DND-41 (cell line): Measurements from ENCODE around the gene HS3ST3B1.

Experiments used
- ATAC-seq: fragments of 200-7000 bp; cut with Tn5 transposase; 3 replicates; pipeline ENCODE4 v1.9.1; 2021; ENCODE audit warnings: low read depth; ENCODE audit not compliant: insufficient read depth
- DNase-seq: peaks from one replicate; pipeline ENCODE4 v3.0.0-alpha.2; 2020
- H2AFZ ChIP-seq: 2 replicates; pipeline ENCODE4 v1.6.0; 2012; ENCODE audit warnings: low read depth, low read length
- H3K27ac ChIP-seq: 2 replicates; pipeline ENCODE4 v1.5.1; 2012; ENCODE audit warnings: low read length, inconsistent platforms
- H3K27me3 ChIP-seq: fragments of 200-600 bp; sonication (generic); 2 replicates; pipeline ENCODE4 v1.6.0; 2012; ENCODE audit warnings: low read length, mild to moderate bottlenecking, inconsistent platforms; ENCODE audit not compliant: insufficient read depth, poor library complexity
- H3K36me3 ChIP-seq: 2 replicates; pipeline ENCODE4 v1.5.1; 2012; ENCODE audit warnings: low read length, inconsistent platforms; ENCODE audit not compliant: insufficient read depth
- H3K4me1 ChIP-seq: 2 replicates; pipeline ENCODE4 v1.5.1; 2012; ENCODE audit warnings: mild to moderate bottlenecking, low read length; ENCODE audit not compliant: insufficient read depth
- H3K4me2 ChIP-seq: 2 replicates; pipeline ENCODE4 v1.6.0; 2012; ENCODE audit warnings: mild to moderate bottlenecking, moderate library complexity, low read length, inconsistent platforms; ENCODE audit not compliant: insufficient read depth
- H3K4me3 ChIP-seq, 2 experiments: fragments of 200-600 bp in 1 of 2; shearing (Covaris generic) in 1 of 2; 2 replicates each; pipeline ENCODE4 v1.5.1; 2012 to 2016; ENCODE audit warnings: inconsistent platforms in 2 of 2, low read length in 2 of 2, mild to moderate bottlenecking in 2 of 2, low read depth in 1 of 2, moderate library complexity in 1 of 2
- H3K79me2 ChIP-seq: 2 replicates; pipeline ENCODE4 v1.6.0; 2012; ENCODE audit warnings: low read length, inconsistent platforms; ENCODE audit not compliant: insufficient read depth
- H3K9ac ChIP-seq: 2 replicates; pipeline ENCODE4 v1.6.0; 2012; ENCODE audit warnings: low read depth, mild to moderate bottlenecking, inconsistent platforms, low read length, moderate library complexity
- H3K9me3 ChIP-seq: 2 replicates; pipeline ENCODE4 v1.5.1; 2012; ENCODE audit warnings: low read length, moderate library complexity, mild to moderate bottlenecking, inconsistent platforms; ENCODE audit not compliant: insufficient read depth, severe bottlenecking
- H4K20me1 ChIP-seq: 2 replicates; pipeline ENCODE4 v1.6.0; 2012; ENCODE audit warnings: low read length; ENCODE audit not compliant: insufficient read depth
- EZH2 ChIP-seq: IDR thresholded peaks from 3 replicates; pipeline ENCODE4 v1.6.1; 2012; ENCODE audit warnings: borderline replicate concordance, low read depth, mild to moderate bottlenecking, moderate library complexity, low read length, inconsistent platforms; ENCODE audit not compliant: severe bottlenecking
- TF ChIP-seq, protein P1 (sequence below): IDR thresholded peaks from 2 replicates; pipeline ENCODE4 v1.5.1; 2012; ENCODE audit warnings: borderline replicate concordance, low read length, moderate library complexity, mild to moderate bottlenecking; ENCODE audit not compliant: poor library complexity, severe bottlenecking; ENCODE audit errors: extremely low read depth

HS3ST3B1 gene

GRCh38 chr17:14303343-14304221, 2.7 kb downstream of the HS3ST3B1 start:
- Histone ChIP-seq H3K9me3 (no peaks in the 10 kb centered on the region), H3K4me1 (peaks cover 52% of the 10 kb centered on the region), H3K36me3 (peaks cover 5% of the 10 kb centered on the region; the same call in 1 of the 2 replicates), H3K79me2 (peaks cover 76% of the 10 kb centered on the region), H3K9ac (peak overlapping the region; percentile 83), H3K4me3 (peak overlapping the region; percentile 50 to 70; a peak in 3 of 4 replicates), H3K4me2 (peak overlapping the region; percentile 77), H3K27me3 (peaks cover 17% of the 10 kb centered on the region), H2AFZ (no peak overlapping the region), H4K20me1 (peaks cover 14% of the 10 kb centered on the region; the same call in 1 of the 2 replicates), H3K27ac (peak overlapping the region; percentile 76)
- ATAC-seq = no peak
- TF ChIP-seq, protein P1, sequence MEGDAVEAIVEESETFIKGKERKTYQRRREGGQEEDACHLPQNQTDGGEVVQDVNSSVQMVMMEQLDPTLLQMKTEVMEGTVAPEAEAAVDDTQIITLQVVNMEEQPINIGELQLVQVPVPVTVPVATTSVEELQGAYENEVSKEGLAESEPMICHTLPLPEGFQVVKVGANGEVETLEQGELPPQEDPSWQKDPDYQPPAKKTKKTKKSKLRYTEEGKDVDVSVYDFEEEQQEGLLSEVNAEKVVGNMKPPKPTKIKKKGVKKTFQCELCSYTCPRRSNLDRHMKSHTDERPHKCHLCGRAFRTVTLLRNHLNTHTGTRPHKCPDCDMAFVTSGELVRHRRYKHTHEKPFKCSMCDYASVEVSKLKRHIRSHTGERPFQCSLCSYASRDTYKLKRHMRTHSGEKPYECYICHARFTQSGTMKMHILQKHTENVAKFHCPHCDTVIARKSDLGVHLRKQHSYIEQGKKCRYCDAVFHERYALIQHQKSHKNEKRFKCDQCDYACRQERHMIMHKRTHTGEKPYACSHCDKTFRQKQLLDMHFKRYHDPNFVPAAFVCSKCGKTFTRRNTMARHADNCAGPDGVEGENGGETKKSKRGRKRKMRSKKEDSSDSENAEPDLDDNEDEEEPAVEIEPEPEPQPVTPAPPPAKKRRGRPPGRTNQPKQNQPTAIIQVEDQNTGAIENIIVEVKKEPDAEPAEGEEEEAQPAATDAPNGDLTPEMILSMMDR = no peak
- no peak for TF ChIP-seq EZH2
- no peak for DNase-seq

- Histone ChIP-seq H3K36me3 (peaks cover 5% of the 10 kb centered on the region; the same call in 1 of the 2 replicates), H3K9ac (peak overlapping the region; percentile 7; the same call in 1 of the 2 replicates), H3K9me3 (no peaks in the 10 kb centered on the region), H3K4me3 (peak overlapping the region in 1 of 2 experiments; percentile 70; a peak in 2 of 4 replicates), H3K4me2 (peak overlapping the region; percentile 77), H3K4me1 (peaks cover 51% of the 10 kb centered on the region), H3K27ac (no peak overlapping the region), H3K79me2 (peaks cover 83% of the 10 kb centered on the region), H2AFZ (no peak overlapping the region), H4K20me1 (peaks cover 14% of the 10 kb centered on the region; the same call in 1 of the 2 replicates), H3K27me3 (peaks cover 10% of the 10 kb centered on the region)
- DNase-seq = no peak
- no peak for ATAC-seq
- TF ChIP-seq, protein P1 = no peak
- no peak for TF ChIP-seq EZH2
Observed at GRCh38 chr17:14304222-14304772, 3.4 kb downstream of the HS3ST3B1 start.

DNA sequence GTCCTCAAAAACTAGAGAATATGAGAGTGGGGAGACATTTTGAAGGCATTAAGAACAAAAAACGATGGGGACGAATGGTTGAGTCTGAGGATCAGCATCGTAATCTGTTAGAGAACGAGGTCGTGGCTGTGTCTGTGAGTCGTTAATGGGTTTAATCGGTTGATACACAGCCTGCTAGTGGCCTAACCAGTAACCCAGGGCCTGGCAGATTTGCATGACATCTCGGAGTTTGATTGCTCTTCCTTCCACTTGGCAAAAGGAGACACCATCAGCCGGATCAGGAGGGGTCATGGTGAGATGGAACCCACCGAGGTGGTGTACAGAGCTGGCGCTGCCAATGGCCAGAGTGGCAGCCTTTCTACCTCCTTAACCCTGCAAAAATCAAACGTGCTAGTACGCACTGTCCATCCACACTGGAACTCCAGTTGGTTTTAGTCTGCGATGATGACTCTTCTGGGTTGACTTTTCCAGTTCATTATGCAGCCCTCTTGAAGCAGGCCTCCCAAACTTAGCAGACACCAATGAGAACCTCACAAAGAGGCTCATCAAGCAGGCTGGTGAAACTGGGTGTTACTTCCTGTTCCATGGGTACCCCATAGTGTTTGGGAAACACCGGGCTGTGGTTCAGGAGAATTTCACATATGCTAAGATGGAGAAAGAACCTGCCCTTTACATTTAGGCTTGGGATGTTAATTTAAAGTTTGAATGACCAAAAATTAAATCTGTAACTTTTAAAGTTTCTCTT, 4.1 kb downstream of the HS3ST3B1 start:
- peak overlapping the region; percentile 77 for H3K4me2 ChIP-seq
- peak overlapping the region in 1 of 2 experiments; percentile 70; a peak in 1 of 4 replicates for H3K4me3 ChIP-seq
- ATAC-seq (no peak), DNase-seq (no peak)
- no peak for TF ChIP-seq EZH2
- TF ChIP-seq, protein P1 = no peak
- H3K27ac ChIP-seq = peak overlapping the region; percentile 35; the same call in 1 of the 2 replicates
- H3K9ac ChIP-seq = no peak overlapping the region
- peaks cover 89% of the 10 kb centered on the region for H3K79me2 ChIP-seq
- H3K4me1 ChIP-seq = peaks cover 44% of the 10 kb centered on the region
- H4K20me1 ChIP-seq = peaks cover 14% of the 10 kb centered on the region; the same call in 1 of the 2 replicates
- H3K36me3 ChIP-seq = peaks cover 5% of the 10 kb centered on the region; the same call in 1 of the 2 replicates
- peaks cover 4% of the 10 kb centered on the region for H3K27me3 ChIP-seq
- no peaks in the 10 kb centered on the region for H3K9me3 ChIP-seq
- H2AFZ ChIP-seq = no peak overlapping the region
